K562 (cell line): Measurements from ENCODE around the gene TNIP2. TPM values are rescaled to one million over a fixed set of nuclear protein-coding genes. Genes with fewer than 3 reads are reported as not detected.

ENCODE experiments used
- ATAC-seq: fragments of 200-7000 bp; cut with Tn5 transposase; 3 replicates; pipeline ENCODE4 v1.9.1; 2020; ENCODE audit warnings: moderate library complexity
- BruUV-seq: library from RNA; stranded (reverse); fragments of 400-500 nt; replicated peaks from 2 replicates; lab custom pipeline; 2021; lab: Mats Ljungman, UMichigan
- CTCF ChIA-PET: fragments of 300-600 bp; formaldehyde crosslinking; extraction: SDS; loops from one replicate; lab custom pipeline; 2021; ENCODE audit warnings: low intra/inter-chr PET ratio; lab: Yijun Ruan, JAX
- POLR2A ChIA-PET: fragments of 300-600, 350-650 bp; sonication (Branson Sonifier 250); formaldehyde crosslinking; extraction: SDS; loops from one replicate; lab custom pipeline; 2021; ENCODE audit warnings: antibody characterized with exemption, inconsistent platforms; lab: Yijun Ruan, JAX
- DNase-seq, 4 experiments: peaks; one replicate each; pipeline versions ENCODE4 v3.0.0 to v3.0.0-alpha.2; 2011 to 2018; ENCODE audit warnings: low spot score in 3 of 4, mixed read lengths in 3 of 4; ENCODE audit errors: extremely low read depth in 1 of 4
- FAIRE-seq: peaks from 2 replicates; lab custom pipeline; 2011; peaks lifted over from hg19 to GRCh38; lab: Jason Lieb, UNC
- H2AFZ ChIP-seq: 2 replicates; pipeline ENCODE4 v1.6.0; 2011; ENCODE audit warnings: low read depth, low read length, control low read depth, inconsistent platforms
- H3K27ac ChIP-seq: fragments of 200-600 bp; 3 replicates; pipeline ENCODE4 v1.8.0; 2011; ENCODE audit warnings: low read depth, mild to moderate bottlenecking, control low read depth, inconsistent platforms, low read length, moderate library complexity, mixed read lengths; ENCODE audit errors: extremely low read depth
- H3K27me3 ChIP-seq, 2 experiments: fragments of 300-600 bp in 1 of 2; 2 replicates in 1 of 2; 3 replicates in 1 of 2; pipeline versions ENCODE4 v1.6.0 to v1.8.0; 2011; ENCODE audit warnings: inconsistent platforms in 2 of 2, low read length in 2 of 2, mild to moderate bottlenecking in 1 of 2, mixed read lengths in 1 of 2, moderate library complexity in 1 of 2; ENCODE audit not compliant: control insufficient read depth in 2 of 2, insufficient read depth in 2 of 2
- H3K36me3 ChIP-seq: fragments of 300-600 bp; 3 replicates; pipeline ENCODE4 v1.8.0; 2011; ENCODE audit warnings: mild to moderate bottlenecking, low read length, inconsistent platforms; ENCODE audit not compliant: control insufficient read depth, insufficient read depth
- H3K4me1 ChIP-seq, 2 experiments: fragments of 200-600 bp in 1 of 2; replicated peaks in 1 of 2; 2 replicates in 1 of 2; 3 replicates in 1 of 2; pipeline versions ENCODE4 v1.5.1 to v1.8.0; 2011; ENCODE audit warnings: inconsistent platforms in 2 of 2, low read length in 2 of 2, mild to moderate bottlenecking in 1 of 2, mixed read lengths in 1 of 2, moderate library complexity in 1 of 2; ENCODE audit not compliant: control insufficient read depth in 2 of 2, insufficient read depth in 2 of 2
- H3K4me2 ChIP-seq: 2 replicates; pipeline ENCODE4 v1.6.1; 2011; ENCODE audit warnings: low read length, control low read depth, inconsistent platforms, mixed read lengths; ENCODE audit not compliant: insufficient read depth
- H3K4me3 ChIP-seq: fragments of 200-600 bp; sonication (generic), shearing (Covaris generic); 2 replicates; pipeline ENCODE4 v1.5.1; 2016; ENCODE audit warnings: control low read depth, inconsistent platforms
- H3K79me2 ChIP-seq: fragments of 200-600 bp; 3 replicates; pipeline ENCODE4 v1.8.0; 2011; ENCODE audit warnings: low read length, inconsistent platforms; ENCODE audit not compliant: control insufficient read depth, insufficient read depth
- H3K9ac ChIP-seq, 2 experiments: 2 replicates each; pipeline versions ENCODE4 v1.6.0 to v1.6.1; 2011; ENCODE audit warnings: low read depth in 2 of 2, low read length in 2 of 2, control low read depth in 1 of 2, inconsistent platforms in 1 of 2, mild to moderate bottlenecking in 1 of 2, mixed read lengths in 1 of 2; ENCODE audit not compliant: insufficient read depth in 1 of 2
- H3K9me1 ChIP-seq: one replicate; pipeline ENCODE4 v1.6.0; 2011; ENCODE audit warnings: inconsistent platforms, mild to moderate bottlenecking, low read length, moderate library complexity; ENCODE audit not compliant: control insufficient read depth, insufficient read depth
- H3K9me3 ChIP-seq: replicated peaks from 2 replicates; pipeline ENCODE4 v1.5.1; 2011; ENCODE audit warnings: low read depth, low read length, inconsistent platforms; ENCODE audit not compliant: control insufficient read depth, insufficient read depth
- H4K20me1 ChIP-seq: replicated peaks from 2 replicates; pipeline ENCODE4 v1.6.1; 2011; ENCODE audit warnings: low read length, inconsistent platforms, mixed read lengths; ENCODE audit not compliant: control insufficient read depth, insufficient read depth
- IRF9 ChIP-seq: fragments of 450-650 bp; IDR thresholded peaks from 2 replicates; pipeline ENCODE4 v1.6.1; 2016; ENCODE audit warnings: missing biosample characterization, missing genetic modification characterization
- MYC ChIP-seq, 2 experiments: fragments of 250-450 bp in 1 of 2; sonication (Bioruptor Pico) in 1 of 2; IDR thresholded peaks; 2 replicates each; pipeline versions ENCODE4 v1.5.1 to v1.6.1; 2012 to 2021; ENCODE audit warnings: low read depth in 2 of 2, borderline replicate concordance in 1 of 2, improper control_type of control experiment in 1 of 2, low read length in 1 of 2, mild to moderate bottlenecking in 1 of 2, moderate library complexity in 1 of 2
- POLR2G ChIP-seq: fragments of 200-400 bp; formaldehyde crosslinking; IDR thresholded peaks from 2 replicates; pipeline ENCODE4 v1.6.1; 2017; ENCODE audit warnings: low read depth, mild to moderate bottlenecking, antibody characterized with exemption, low read length, moderate library complexity
- POU5F1 ChIP-seq: fragments of 150-350 bp; IDR thresholded peaks from 2 replicates; pipeline ENCODE4 v1.6.1; 2014; ENCODE audit warnings: borderline replicate concordance, low read length, low read depth, mild to moderate bottlenecking; ENCODE audit not compliant: partially characterized antibody
- ZC3H4 ChIP-seq: sonication (generic); formaldehyde crosslinking; IDR thresholded peaks from 2 replicates; pipeline ENCODE4 v1.9.0; 2021; ENCODE audit warnings: missing genetic modification reagents, borderline replicate concordance
- ZC3H8 ChIP-seq: fragments of 450-650 bp; IDR thresholded peaks from 2 replicates; pipeline ENCODE4 v1.6.1; 2017
- ZNF232 ChIP-seq: sonication (generic); formaldehyde crosslinking; IDR thresholded peaks from 2 replicates; pipeline ENCODE4 v1.8.0; 2022; ENCODE audit warnings: mild to moderate bottlenecking, missing genetic modification reagents
- ZNF707 ChIP-seq: fragments of 250-450 bp; sonication (Bioruptor Pico); conservative IDR thresholded peaks from 2 replicates; pipeline ENCODE4 v1.8.0; 2022; ENCODE audit warnings: inconsistent platforms, mild to moderate bottlenecking, moderate library complexity
- ZNF740 ChIP-seq, 3 experiments: fragments of 200-800 bp in 1 of 3; sonication (Bioruptor generic) in 1 of 3; sonication (generic) in 1 of 3; formaldehyde crosslinking in 1 of 3; IDR thresholded peaks; 2 replicates each; pipeline versions ENCODE4 v1.6.1 to v1.8.0; 2016 to 2022; ENCODE audit warnings: mild to moderate bottlenecking in 2 of 3, missing compliant biosample characterization in 2 of 3, missing genetic modification characterization in 2 of 3, missing genetic modification reagents in 1 of 3
- ZNF75A ChIP-seq: fragments of 450-650 bp; formaldehyde crosslinking; IDR thresholded peaks from 2 replicates; pipeline ENCODE4 v1.4.0; 2020; ENCODE audit warnings: mild to moderate bottlenecking
- WGBS: fragments of 100-300 bp; shearing (Covaris generic); methylation state at CpG from one replicate; pipeline ENCODE4 v1.1.6; 2016; ENCODE audit warnings: low coverage, mixed read lengths; ENCODE audit not compliant: insufficient coverage; ENCODE audit errors: missing lambda C conversion rate; 5-methylcytosine and 5-hydroxymethylcytosine counted together
- in situ Hi-C: fragments of 300-500 bp; cut with MboI; formaldehyde crosslinking; loops from 4 replicates; pipeline ENCODE4 v1.15.0; 2018; ENCODE audit warnings: inconsistent platforms, mixed read lengths
- intact Hi-C: fragments of 100-400 bp; cut with micrococcal nuclease; formaldehyde crosslinking; loops from 2 replicates; pipeline ENCODE4 v1.14.2; 2022
- polyA plus RNA-seq, 8 experiments: library from polyadenylated mRNA; depleted of rRNA in 4 of 8; stranded (reverse) in 5 of 8; unstranded in 3 of 8; fragments of >200 nt; fragmentation: Nextera tagmentation in 2 of 8; fragmentation: Illumina TruSeq in 1 of 8; extraction: Ambion mirVana in 2 of 8; extraction: Trizol in 1 of 8; gene quantifications; 2 replicates each; pipeline versions ENCODE4 v1.2.1 to v1.2.3, GENCODE V29; 2011 to 2014; ENCODE audit warnings: inconsistent platforms in 1 of 8, missing spikeins in 1 of 8
- total RNA-seq, 7 experiments: library from RNA; depleted of rRNA in 6 of 7; stranded (reverse); fragments of >200 nt in 6 of 7; fragmentation: Illumina TruSeq in 2 of 7; extraction: Trizol in 2 of 7; gene quantifications; 2 replicates each; pipeline versions ENCODE4 v1.2.1 to v1.2.3, GENCODE V29; 2011 to 2021; ENCODE audit warnings: low replicate concordance in 1 of 7

TNIP2 gene
- total and polyA plus RNA-seq, 9 of the 15 experiments (the other 6 are each of a cell fraction or from before 2014, with no cell fraction given) = 0.61 to 42.6 (median 19.5) TPM

GRCh38 chr4:2757426-2757825 lies 1.3 kb upstream of the TNIP2 start:
- Histone ChIP-seq H4K20me1 (no peaks in the 10 kb centered on the region), H3K79me2 (peaks cover 26% of the 10 kb centered on the region), H3K36me3 (peaks cover 5% of the 10 kb centered on the region; the same call in 1 of the 3 replicates), H2AFZ (no peak overlapping the region), H3K4me1 (peaks cover 20 to 36% of the 10 kb centered on the region in 2 experiments), H3K4me2 (no peak overlapping the region), H3K4me3 (no peak overlapping the region), H3K9ac (no peak overlapping the region), H3K27me3 (no peaks in the 10 kb centered on the region), H3K27ac (no peak overlapping the region), H3K9me1 (no peaks in the 10 kb centered on the region), H3K9me3 (no peaks in the 10 kb centered on the region)
- 90% methylated on average over 3 of the region's 3 CpGs for WGBS
- BruUV-seq = no TSS peak
- no peak for DNase-seq
- CTCF ChIA-PET = no interaction called here
- intact Hi-C loops (no loop called here), in situ Hi-C loops (no loop called here)
- no peak for TF ChIP-seq ZNF75A (CRISPR knock-in tag)
- no peak for TF ChIP-seq IRF9 (tag)
- TF ChIP-seq POLR2G = no peak
- TF ChIP-seq ZNF740 (CRISPR knock-in tag; IDR thresholded peaks at IDR 0.05) = no peak
- no peak for TF ChIP-seq ZNF740 (tag; IDR thresholded peaks at IDR 0.05)
- TF ChIP-seq ZC3H4 (CRISPR knock-in tag) = no peak
- TF ChIP-seq ZNF232 (CRISPR knock-in tag) = no peak
- TF ChIP-seq MYC (IDR thresholded peaks at IDR 0.05; ENCODE audit: low read depth, low read length) = no peak
- no peak for TF ChIP-seq MYC (CRISPR knock-in tag; IDR thresholded peaks at IDR 0.05; ENCODE audit: borderline replicate concordance, low read depth)
- no peak for TF ChIP-seq ZNF707
- no peak for TF ChIP-seq ZC3H8
- TF ChIP-seq POU5F1 = no peak
- no peak for ATAC-seq
- no peak for FAIRE-seq
- POLR2A ChIA-PET = no interaction called here
